GM19043 (cell line): Measurements from ENCODE around the gene PRKAG2.

Experiments
- ATAC-seq: cut with Tn5 transposase; IDR thresholded peaks from one replicate; pipeline ENCODE4 v1.9.1; 2021; ENCODE audit warnings: low read depth; ENCODE audit not compliant: unreplicated experiment

The PRKAG2 gene

GRCh38 chr7:151517601-151518104 is 359.3 kb downstream of the PRKAG2 start:
- no peak for ATAC-seq

- ATAC-seq = no peak
Measured at GRCh38 chr7:151515276-151515565, 361.7 kb downstream of the PRKAG2 start.

- ATAC-seq = no peak
Measured at GRCh38 chr7:151514461-151515275, 362.2 kb downstream of the PRKAG2 start.

GRCh38 chr7:151513133-151513532 is 363.8 kb downstream of the PRKAG2 start:
- ATAC-seq = no peak

- ATAC-seq = no peak
Measured at GRCh38 chr7:151512353-151512752, 364.6 kb downstream of the PRKAG2 start.

- no peak for ATAC-seq
Measured at GRCh38 chr7:151511946-151512345, 365.0 kb downstream of the PRKAG2 start.

GRCh38 chr7:151511270-151511669 is 365.6 kb downstream of the PRKAG2 start:
- no peak for ATAC-seq

GRCh38 chr7:151509670-151510333 is 367.1 kb downstream of the PRKAG2 start:
- ATAC-seq = no peak

- no peak for ATAC-seq
Measured at GRCh38 chr7:151508991-151509390, 367.9 kb downstream of the PRKAG2 start.

- no peak for ATAC-seq
Measured at GRCh38 chr7:151507806-151508205, 369.1 kb downstream of the PRKAG2 start.

GRCh38 chr7:151506901-151507382 is 370.0 kb downstream of the PRKAG2 start:
- ATAC-seq = no peak
